Testis (tissue), 2 donors: ENCODE measurements around the gene FRMD4B.

ENCODE experiments used
- POLR2A ChIP-seq: fragments of 450-650 bp; IDR thresholded peaks from one replicate; pipeline ENCODE4 v1.6.1; 2017; ENCODE audit warnings: antibody characterized with exemption, mild to moderate bottlenecking, moderate library complexity
- TF ChIP-seq, protein P1 (sequence below), 3 experiments: fragments of 450-650 bp in 2 of 3; fragments of 200-600 bp in 1 of 3; sonication (generic) in 1 of 3; IDR thresholded peaks; one replicate each; pipeline ENCODE4 v1.5.1; 2016 to 2019; ENCODE audit warnings: antibody characterized with exemption in 3 of 3, mild to moderate bottlenecking in 2 of 3, moderate library complexity in 1 of 3

GRCh38 chr3:69205385-69205784, 180.5 kb downstream of the FRMD4B start:
- TF ChIP-seq, protein P1, sequence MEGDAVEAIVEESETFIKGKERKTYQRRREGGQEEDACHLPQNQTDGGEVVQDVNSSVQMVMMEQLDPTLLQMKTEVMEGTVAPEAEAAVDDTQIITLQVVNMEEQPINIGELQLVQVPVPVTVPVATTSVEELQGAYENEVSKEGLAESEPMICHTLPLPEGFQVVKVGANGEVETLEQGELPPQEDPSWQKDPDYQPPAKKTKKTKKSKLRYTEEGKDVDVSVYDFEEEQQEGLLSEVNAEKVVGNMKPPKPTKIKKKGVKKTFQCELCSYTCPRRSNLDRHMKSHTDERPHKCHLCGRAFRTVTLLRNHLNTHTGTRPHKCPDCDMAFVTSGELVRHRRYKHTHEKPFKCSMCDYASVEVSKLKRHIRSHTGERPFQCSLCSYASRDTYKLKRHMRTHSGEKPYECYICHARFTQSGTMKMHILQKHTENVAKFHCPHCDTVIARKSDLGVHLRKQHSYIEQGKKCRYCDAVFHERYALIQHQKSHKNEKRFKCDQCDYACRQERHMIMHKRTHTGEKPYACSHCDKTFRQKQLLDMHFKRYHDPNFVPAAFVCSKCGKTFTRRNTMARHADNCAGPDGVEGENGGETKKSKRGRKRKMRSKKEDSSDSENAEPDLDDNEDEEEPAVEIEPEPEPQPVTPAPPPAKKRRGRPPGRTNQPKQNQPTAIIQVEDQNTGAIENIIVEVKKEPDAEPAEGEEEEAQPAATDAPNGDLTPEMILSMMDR (IDR thresholded peaks at IDR 0.05) = no peak
- TF ChIP-seq POLR2A = no peak
